ENCODE data around the gene ZFHX3. TPM values are rescaled to one million over a fixed set of nuclear protein-coding genes. Genes with fewer than 3 reads are reported as not detected.

Gene ZFHX3
- total and polyA plus RNA-seq, 9 of the 15 experiments (the other 6 are each of a cell fraction or from before 2014, with no cell fraction given), result 0.01 to 0.23 (median 0.06) TPM; not detected in 4

DNA sequence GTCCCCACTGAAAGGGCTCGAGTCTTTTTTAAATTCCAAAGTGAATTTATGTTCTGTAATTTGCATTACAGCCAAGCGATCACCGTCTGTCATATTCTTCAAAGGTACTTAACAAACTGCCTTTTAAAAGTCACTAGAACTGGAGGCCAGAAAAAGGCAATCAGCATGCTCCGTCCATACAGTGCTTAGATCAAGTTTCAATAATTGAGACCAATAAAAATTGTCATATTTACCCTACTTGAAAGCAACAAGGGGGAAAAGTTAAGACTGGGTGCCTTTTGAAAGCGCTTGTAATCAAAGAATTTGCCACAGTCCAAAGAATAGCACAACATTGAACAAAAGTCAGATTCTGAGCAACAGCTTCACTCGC, 9.0 kb upstream of the ZFHX3 start:
- Histone ChIP-seq H3K4me2 (ENCODE audit: insufficient read depth, low read length) (no peak overlapping the region), H3K27me3 (ENCODE audit: control insufficient read depth in 2 of 2, insufficient read depth in 2 of 2, low read length in 2 of 2) (peaks cover 28 to 29% of the 10 kb centered on the region in 2 experiments), H3K9me1 (ENCODE audit: control insufficient read depth, insufficient read depth, low read length) (no peaks in the 10 kb centered on the region), H3K4me3 (no peak overlapping the region), H3K79me2 (ENCODE audit: control insufficient read depth, insufficient read depth, low read length) (no peaks in the 10 kb centered on the region), H2AFZ (ENCODE audit: low read depth, low read length) (no peak overlapping the region), H3K9ac (ENCODE audit: insufficient read depth in 1 of 2, low read depth in 2 of 2, low read length in 2 of 2) (no peak overlapping the region), H3K9me3 (replicated peaks; ENCODE audit: control insufficient read depth, insufficient read depth, low read depth, low read length) (no peaks in the 10 kb centered on the region), H3K27ac (ENCODE audit: extremely low read depth, low read depth, low read length) (no peak overlapping the region), H4K20me1 (replicated peaks; ENCODE audit: control insufficient read depth, insufficient read depth, low read length) (0 out of 2 replicates have a peak, but pooled peaks cover 3% of the 10 kb centered on the region), H3K4me1 (replicated peaks in 1 of 2; ENCODE audit: control insufficient read depth in 2 of 2, insufficient read depth in 2 of 2, low read length in 2 of 2) (peaks cover 0 to 13% of the 10 kb centered on the region in 2 experiments; a peak in 2 of 5 replicates), H3K36me3 (ENCODE audit: control insufficient read depth, insufficient read depth, low read length) (no peaks in the 10 kb centered on the region)
- in situ Hi-C loops (cut with MboI) (no loop called here), intact Hi-C loops (cut with micrococcal nuclease) (no loop called here)
- WGBS (ENCODE audit: insufficient coverage, low coverage, missing lambda C conversion rate), result 35% methylated on average over 6 of the region's 6 CpGs
- no peak for TF ChIP-seq HDGF (IDR thresholded peaks at IDR 0.05)
- TF ChIP-seq TBP (optimal IDR thresholded peaks at IDR 0.05; ENCODE audit: low read depth, low read length), result no peak
- TF ChIP-seq NFRKB (IDR thresholded peaks at IDR 0.05; ENCODE audit: low read depth), result no peak
- TF ChIP-seq HMGN3 (IDR thresholded peaks at IDR 0.05; ENCODE audit: borderline replicate concordance, extremely low read depth, insufficient read length, low read depth, low read length), result no peak
- TF ChIP-seq, protein P1, sequence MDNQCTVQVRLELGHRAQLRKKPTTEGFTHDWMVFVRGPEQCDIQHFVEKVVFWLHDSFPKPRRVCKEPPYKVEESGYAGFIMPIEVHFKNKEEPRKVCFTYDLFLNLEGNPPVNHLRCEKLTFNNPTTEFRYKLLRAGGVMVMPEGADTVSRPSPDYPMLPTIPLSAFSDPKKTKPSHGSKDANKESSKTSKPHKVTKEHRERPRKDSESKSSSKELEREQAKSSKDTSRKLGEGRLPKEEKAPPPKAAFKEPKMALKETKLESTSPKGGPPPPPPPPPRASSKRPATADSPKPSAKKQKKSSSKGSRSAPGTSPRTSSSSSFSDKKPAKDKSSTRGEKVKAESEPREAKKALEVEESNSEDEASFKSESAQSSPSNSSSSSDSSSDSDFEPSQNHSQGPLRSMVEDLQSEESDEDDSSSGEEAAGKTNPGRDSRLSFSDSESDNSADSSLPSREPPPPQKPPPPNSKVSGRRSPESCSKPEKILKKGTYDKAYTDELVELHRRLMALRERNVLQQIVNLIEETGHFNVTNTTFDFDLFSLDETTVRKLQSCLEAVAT (IDR thresholded peaks at IDR 0.05), result no peak
- no peak for TF ChIP-seq PHB (CRISPR knock-in tag; IDR thresholded peaks at IDR 0.05)
- no peak for TF ChIP-seq ZFP30 (CRISPR knock-in tag; IDR thresholded peaks at IDR 0.05; ENCODE audit: borderline replicate concordance)
- no peak for TF ChIP-seq U2AF1 (optimal IDR thresholded peaks at IDR 0.05; ENCODE audit: low read depth, low read length)
- TF ChIP-seq ZNF3 (CRISPR knock-in tag; IDR thresholded peaks at IDR 0.05), result no peak
- TF ChIP-seq BCL6 (CRISPR knock-in tag; IDR thresholded peaks at IDR 0.05), result no peak
- no peak for TF ChIP-seq TEAD1 (CRISPR knock-in tag; IDR thresholded peaks at IDR 0.05)
- CTCF ChIA-PET (ENCODE audit: low intra/inter-chr PET ratio), result no interaction called here
- no peak for ATAC-seq
- FAIRE-seq, result no peak
- POLR2A ChIA-PET, result no interaction called here
- no TSS peak for BruUV-seq (replicated peaks)
- DNase-seq (ENCODE audit: extremely low read depth in 1 of 4, low spot score in 3 of 4), result no peak

Measured in K562 (cell line).